Measurements from ENCODE around the gene SLC23A1. TPM values are rescaled to one million over a fixed set of nuclear protein-coding genes. Genes with fewer than 3 reads are reported as not detected.

SLC23A1 gene
- polyA plus RNA-seq, 2 of the 4 experiments (the other 2 are of a cell fraction) = 4.3 to 7.7 TPM

DNA sequence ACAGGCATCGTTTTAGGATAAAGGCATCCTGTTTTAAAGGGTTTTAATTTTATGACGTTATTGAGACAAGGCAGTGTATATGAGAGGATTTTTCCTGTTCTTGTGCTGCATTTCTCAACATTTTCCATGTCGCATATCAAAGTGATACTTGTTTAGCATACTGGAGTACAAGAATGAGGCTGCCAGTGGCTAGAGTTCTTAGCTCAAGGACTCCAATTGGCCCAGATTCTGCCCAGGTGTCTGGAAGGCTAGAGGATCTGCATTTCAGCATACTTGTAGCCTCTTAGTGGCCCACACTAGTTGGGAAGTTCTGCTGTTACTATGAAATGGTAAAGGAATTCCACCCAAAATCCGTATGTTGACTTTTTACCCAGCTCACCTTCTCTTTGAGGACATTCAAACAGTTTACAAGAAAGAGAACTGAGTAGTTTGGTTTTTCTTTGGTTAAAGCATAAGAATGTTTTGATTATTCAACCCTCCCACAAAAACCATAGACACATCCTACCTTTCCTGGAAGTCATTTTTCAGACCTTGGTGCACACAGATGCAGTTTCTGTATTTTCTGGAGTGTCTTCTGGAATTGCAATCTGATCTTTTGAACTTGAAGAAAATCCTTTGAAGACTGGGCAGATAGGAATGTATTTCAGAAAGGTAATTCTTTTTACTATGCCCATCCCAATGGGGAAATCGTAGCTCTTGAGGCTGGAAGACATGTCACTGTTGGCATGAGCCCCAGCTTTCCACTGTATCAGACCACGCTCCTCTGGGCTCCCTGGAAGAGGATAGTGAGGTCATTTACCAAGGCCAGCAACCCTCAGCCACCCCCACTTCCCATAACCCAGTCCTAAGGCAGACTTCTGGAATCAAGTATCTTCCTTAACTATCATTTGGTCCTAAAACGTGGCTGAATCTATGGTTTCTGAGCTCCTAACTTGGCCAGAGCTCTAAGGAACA is 11.3 kb downstream of the SLC23A1 start:
- Histone ChIP-seq H3K4me2 (no peak overlapping the region), H3K27ac (no peak overlapping the region), H3K4me3 (no peak overlapping the region), H3K9me3 (no peaks in the 10 kb centered on the region), H3K4me1 (peaks cover 29% of the 10 kb centered on the region)
- POLR2A ChIA-PET = interaction anchor here (1.0 kb wide), 1 partner anchor 31 kb away, joined by 3 read pairs; the partner anchor contains the start of gene PAIP2
- FAIRE-seq (no peak), DNase-seq (ENCODE audit: low read depth in 1 of 2, low spot score in 1 of 2) (no peak), ATAC-seq (no peak)
- CTCF ChIA-PET = interaction anchor here (1.2 to 3.6 kb wide), 5 partner anchors 14 to 111 kb away, joined by 3 to 13 read pairs (median 3); partner anchors contain the start of gene PAIP2
- TF ChIP-seq ESRRA (IDR thresholded peaks at IDR 0.05; ENCODE audit: borderline replicate concordance, low read length) (no peak), NFE2L2 (conservative IDR thresholded peaks at IDR 0.05; ENCODE audit: low read length) (no peak), KDM1A (IDR thresholded peaks at IDR 0.05; ENCODE audit: low read depth) (no peak), TFCP2L1 (CRISPR knock-in tag; IDR thresholded peaks at IDR 0.05) (no peak), HEYL (CRISPR knock-in tag; IDR thresholded peaks at IDR 0.05) (no peak), NPAS2 (CRISPR knock-in tag; IDR thresholded peaks at IDR 0.05; ENCODE audit: borderline replicate concordance) (no peak), MYC (IDR thresholded peaks at IDR 0.05; ENCODE audit: borderline replicate concordance, low read length) (no peak)
- TF ChIP-seq, protein P1, sequence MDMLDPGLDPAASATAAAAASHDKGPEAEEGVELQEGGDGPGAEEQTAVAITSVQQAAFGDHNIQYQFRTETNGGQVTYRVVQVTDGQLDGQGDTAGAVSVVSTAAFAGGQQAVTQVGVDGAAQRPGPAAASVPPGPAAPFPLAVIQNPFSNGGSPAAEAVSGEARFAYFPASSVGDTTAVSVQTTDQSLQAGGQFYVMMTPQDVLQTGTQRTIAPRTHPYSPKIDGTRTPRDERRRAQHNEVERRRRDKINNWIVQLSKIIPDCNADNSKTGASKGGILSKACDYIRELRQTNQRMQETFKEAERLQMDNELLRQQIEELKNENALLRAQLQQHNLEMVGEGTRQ (IDR thresholded peaks at IDR 0.05) = no peak
- TF ChIP-seq, protein P2, sequence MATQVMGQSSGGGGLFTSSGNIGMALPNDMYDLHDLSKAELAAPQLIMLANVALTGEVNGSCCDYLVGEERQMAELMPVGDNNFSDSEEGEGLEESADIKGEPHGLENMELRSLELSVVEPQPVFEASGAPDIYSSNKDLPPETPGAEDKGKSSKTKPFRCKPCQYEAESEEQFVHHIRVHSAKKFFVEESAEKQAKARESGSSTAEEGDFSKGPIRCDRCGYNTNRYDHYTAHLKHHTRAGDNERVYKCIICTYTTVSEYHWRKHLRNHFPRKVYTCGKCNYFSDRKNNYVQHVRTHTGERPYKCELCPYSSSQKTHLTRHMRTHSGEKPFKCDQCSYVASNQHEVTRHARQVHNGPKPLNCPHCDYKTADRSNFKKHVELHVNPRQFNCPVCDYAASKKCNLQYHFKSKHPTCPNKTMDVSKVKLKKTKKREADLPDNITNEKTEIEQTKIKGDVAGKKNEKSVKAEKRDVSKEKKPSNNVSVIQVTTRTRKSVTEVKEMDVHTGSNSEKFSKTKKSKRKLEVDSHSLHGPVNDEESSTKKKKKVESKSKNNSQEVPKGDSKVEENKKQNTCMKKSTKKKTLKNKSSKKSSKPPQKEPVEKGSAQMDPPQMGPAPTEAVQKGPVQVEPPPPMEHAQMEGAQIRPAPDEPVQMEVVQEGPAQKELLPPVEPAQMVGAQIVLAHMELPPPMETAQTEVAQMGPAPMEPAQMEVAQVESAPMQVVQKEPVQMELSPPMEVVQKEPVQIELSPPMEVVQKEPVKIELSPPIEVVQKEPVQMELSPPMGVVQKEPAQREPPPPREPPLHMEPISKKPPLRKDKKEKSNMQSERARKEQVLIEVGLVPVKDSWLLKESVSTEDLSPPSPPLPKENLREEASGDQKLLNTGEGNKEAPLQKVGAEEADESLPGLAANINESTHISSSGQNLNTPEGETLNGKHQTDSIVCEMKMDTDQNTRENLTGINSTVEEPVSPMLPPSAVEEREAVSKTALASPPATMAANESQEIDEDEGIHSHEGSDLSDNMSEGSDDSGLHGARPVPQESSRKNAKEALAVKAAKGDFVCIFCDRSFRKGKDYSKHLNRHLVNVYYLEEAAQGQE (IDR thresholded peaks at IDR 0.05) = no peak
- TF ChIP-seq, protein P3, sequence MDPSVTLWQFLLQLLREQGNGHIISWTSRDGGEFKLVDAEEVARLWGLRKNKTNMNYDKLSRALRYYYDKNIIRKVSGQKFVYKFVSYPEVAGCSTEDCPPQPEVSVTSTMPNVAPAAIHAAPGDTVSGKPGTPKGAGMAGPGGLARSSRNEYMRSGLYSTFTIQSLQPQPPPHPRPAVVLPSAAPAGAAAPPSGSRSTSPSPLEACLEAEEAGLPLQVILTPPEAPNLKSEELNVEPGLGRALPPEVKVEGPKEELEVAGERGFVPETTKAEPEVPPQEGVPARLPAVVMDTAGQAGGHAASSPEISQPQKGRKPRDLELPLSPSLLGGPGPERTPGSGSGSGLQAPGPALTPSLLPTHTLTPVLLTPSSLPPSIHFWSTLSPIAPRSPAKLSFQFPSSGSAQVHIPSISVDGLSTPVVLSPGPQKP (IDR thresholded peaks at IDR 0.05; ENCODE audit: low read depth, low read length) = no peak
- TF ChIP-seq, protein P4, sequence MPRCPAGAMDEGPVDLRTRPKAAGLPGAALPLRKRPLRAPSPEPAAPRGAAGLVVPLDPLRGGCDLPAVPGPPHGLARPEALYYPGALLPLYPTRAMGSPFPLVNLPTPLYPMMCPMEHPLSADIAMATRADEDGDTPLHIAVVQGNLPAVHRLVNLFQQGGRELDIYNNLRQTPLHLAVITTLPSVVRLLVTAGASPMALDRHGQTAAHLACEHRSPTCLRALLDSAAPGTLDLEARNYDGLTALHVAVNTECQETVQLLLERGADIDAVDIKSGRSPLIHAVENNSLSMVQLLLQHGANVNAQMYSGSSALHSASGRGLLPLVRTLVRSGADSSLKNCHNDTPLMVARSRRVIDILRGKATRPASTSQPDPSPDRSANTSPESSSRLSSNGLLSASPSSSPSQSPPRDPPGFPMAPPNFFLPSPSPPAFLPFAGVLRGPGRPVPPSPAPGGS (IDR thresholded peaks at IDR 0.05) = no peak
- WGBS (ENCODE audit: missing lambda C conversion rate) = 87% methylated on average over 7 of the region's 7 CpGs

DNA sequence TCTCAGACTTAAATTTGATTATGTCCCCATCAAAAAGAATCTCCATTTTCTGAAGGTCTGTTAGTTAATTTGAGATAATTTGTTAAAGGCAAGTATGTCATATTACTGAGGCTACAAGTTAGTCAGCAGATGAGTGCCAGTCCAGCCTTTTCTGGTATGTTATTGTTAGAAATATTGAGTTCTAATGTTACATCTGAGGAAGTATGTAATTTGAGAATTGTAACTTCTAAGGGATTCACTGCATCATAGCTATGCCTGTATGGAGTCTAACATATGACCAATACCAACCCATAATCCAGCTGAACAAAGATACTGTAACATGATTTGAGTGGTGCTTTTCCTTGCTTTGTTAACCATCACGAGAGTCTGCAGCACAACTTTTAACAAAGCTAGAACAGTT is 13.9 kb downstream of the SLC23A1 start:
- ChIA-PET POLR2A (interaction anchor here (0.6 kb wide), 1 partner anchor 95 kb away, joined by 3 read pairs; no protein-coding TSS in a partner anchor), CTCF (interaction anchor here (0.8 to 3.6 kb wide), 4 partner anchors 12 to 27 kb away, joined by 3 to 13 read pairs (median 3); partner anchors contain the start of genes PAIP2 and SLC23A1)
- ATAC-seq (no peak), DNase-seq (ENCODE audit: low read depth in 1 of 2, low spot score in 1 of 2) (no peak), FAIRE-seq (no peak)
- TF ChIP-seq FOSB (CRISPR knock-in tag; IDR thresholded peaks at IDR 0.05) (no peak), CBX2 (IDR thresholded peaks at IDR 0.05; ENCODE audit: borderline replicate concordance, low read depth) (no peak), FOXS1 (CRISPR knock-in tag; IDR thresholded peaks at IDR 0.05) (no peak)
- WGBS (ENCODE audit: missing lambda C conversion rate) = 94% methylated on average over 1 of the region's 1 CpG
- no peaks in the 10 kb centered on the region for H3K9me3 ChIP-seq
- H3K4me2 ChIP-seq = no peak overlapping the region
- no peak overlapping the region for H3K4me3 ChIP-seq
- H3K27ac ChIP-seq = no peak overlapping the region
- peaks cover 21% of the 10 kb centered on the region for H3K4me1 ChIP-seq

Measured in A549 (cell line).